Brain microvascular endothelial cell (primary cell): ENCODE measurements around the gene AATF.

Source experiments
- DNase-seq: peaks from one replicate; pipeline ENCODE4 v3.0.0-alpha.2; 2020
- H3K27ac ChIP-seq: fragments of 250-450 bp; sonication (Bioruptor Pico); 2 replicates; pipeline ENCODE4 v1.5.1; 2020; ENCODE audit warnings: mild to moderate bottlenecking, moderate library complexity
- H3K27me3 ChIP-seq: fragments of 250-450 bp; sonication (Bioruptor Pico); replicated peaks from 2 replicates; pipeline ENCODE4 v1.5.1; 2020; ENCODE audit warnings: mild to moderate bottlenecking
- H3K36me3 ChIP-seq: fragments of 250-450 bp; sonication (Bioruptor Pico); replicated peaks from 2 replicates; pipeline ENCODE4 v1.5.1; 2020; ENCODE audit warnings: mild to moderate bottlenecking
- H3K4me3 ChIP-seq: 2 replicates; pipeline ENCODE4 v1.5.1; 2011; ENCODE audit warnings: low read depth, mild to moderate bottlenecking, control low read depth, low read length, moderate library complexity
- in situ Hi-C: cut with HindIII; loops from 2 replicates; pipeline ENCODE4 v1.10.0; 2017; ENCODE audit warnings: low sequenced_read_pairs, low pct_ligation_motif_present
- TF ChIP-seq, protein P1 (sequence below): IDR thresholded peaks from 2 replicates; pipeline ENCODE4 v1.5.1; 2011; ENCODE audit warnings: low read depth, mild to moderate bottlenecking, moderate library complexity, low read length, control low read depth, inconsistent platforms; ENCODE audit errors: missing control alignments

AATF gene

DNA sequence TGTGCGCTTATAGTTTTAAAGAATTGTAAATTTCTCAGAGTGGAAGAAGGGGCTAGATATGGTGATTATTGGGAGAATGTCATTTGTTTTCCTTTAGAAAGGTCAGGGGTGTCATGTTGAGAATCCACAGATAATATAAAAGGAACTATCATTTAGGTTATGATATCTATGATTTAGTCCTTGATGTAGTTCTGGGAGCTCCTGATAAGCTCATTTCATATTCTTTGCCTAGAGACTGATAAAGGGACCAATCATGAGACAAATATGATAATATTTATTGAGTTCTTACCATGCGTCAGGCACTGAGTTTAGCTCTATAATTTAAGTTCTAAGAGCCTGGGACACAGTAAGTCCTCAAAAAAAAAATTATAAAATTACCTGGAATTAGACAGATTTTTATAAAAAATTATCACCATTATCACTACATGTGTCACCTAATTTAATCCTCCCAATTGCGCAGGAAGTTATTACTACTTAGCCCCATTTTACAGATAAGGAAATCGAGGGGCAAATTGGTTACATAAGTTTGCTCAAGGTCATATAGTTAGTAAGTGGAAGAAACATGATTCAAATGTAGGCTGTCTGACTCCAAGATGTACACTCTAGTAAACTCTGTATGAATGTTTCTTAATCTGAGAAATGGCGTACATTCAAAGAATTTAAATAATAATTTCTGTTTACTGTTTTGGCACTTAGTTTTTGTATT is 2.5 kb downstream of the AATF start:
- TF ChIP-seq, protein P1, sequence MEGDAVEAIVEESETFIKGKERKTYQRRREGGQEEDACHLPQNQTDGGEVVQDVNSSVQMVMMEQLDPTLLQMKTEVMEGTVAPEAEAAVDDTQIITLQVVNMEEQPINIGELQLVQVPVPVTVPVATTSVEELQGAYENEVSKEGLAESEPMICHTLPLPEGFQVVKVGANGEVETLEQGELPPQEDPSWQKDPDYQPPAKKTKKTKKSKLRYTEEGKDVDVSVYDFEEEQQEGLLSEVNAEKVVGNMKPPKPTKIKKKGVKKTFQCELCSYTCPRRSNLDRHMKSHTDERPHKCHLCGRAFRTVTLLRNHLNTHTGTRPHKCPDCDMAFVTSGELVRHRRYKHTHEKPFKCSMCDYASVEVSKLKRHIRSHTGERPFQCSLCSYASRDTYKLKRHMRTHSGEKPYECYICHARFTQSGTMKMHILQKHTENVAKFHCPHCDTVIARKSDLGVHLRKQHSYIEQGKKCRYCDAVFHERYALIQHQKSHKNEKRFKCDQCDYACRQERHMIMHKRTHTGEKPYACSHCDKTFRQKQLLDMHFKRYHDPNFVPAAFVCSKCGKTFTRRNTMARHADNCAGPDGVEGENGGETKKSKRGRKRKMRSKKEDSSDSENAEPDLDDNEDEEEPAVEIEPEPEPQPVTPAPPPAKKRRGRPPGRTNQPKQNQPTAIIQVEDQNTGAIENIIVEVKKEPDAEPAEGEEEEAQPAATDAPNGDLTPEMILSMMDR, result no peak
- Histone ChIP-seq H3K27me3 (peaks cover 18% of the 10 kb centered on the region), H3K27ac (no peak overlapping the region), H3K36me3 (peaks cover 29% of the 10 kb centered on the region), H3K4me3 (no peak overlapping the region)
- in situ Hi-C loops, result no loop called here
- DNase-seq, result no peak

DNA sequence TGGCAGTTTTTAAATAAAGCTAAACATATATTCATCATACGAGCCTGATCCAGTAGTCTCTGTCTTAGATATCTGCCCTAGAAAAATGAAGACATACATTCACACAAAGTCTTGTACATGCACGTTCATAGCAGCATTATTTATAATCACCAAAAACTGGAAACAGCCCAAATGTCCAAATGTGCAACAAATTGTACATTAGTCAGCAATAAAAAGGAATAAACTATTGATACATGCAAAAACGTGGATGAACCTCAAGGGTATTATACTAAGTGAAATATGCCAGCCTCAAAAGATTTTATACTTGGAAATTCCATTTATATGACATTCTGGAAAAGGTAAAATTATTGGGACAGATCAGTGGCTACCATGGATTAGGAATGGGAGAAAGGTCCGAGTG is 22.8 kb downstream of the AATF start:
- H3K27ac ChIP-seq, result no peak overlapping the region

DNA sequence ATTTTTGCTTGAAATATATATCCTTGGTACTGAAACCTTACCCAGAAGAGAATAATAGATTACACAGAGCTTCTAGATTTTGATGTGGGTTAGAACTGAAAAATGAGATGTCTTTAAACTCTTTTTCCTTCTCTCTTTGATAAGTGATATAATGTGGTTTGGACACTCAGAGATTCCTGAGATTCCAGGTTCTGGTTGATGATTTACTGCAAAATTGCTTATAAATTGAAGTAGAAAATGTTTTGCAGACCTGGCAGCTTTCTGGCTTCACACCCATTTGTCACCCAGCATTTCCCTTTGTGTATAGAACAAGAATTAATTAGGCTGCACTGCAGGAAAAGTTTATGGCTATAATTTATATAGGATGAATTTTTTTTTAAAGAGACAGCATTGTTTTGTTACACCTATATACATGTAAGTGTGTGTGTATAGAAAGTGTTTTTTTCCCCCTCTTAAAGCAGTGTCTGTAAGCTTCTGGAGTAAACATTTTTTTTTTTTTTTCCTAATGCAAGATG is 23.5 kb downstream of the AATF start:
- Histone ChIP-seq H3K4me3 (no peak overlapping the region), H3K27me3 (no peaks in the 10 kb centered on the region), H3K36me3 (no peaks in the 10 kb centered on the region), H3K27ac (no peak overlapping the region)
- in situ Hi-C loops, result no loop called here
- TF ChIP-seq, protein P1, result no peak
- DNase-seq, result no peak

More for the DNA sequence above, 22.8 kb downstream of the AATF start:
- no peak for DNase-seq
- TF ChIP-seq, protein P1, result no peak
- in situ Hi-C loops, result no loop called here
- Histone ChIP-seq H3K36me3 (no peaks in the 10 kb centered on the region), H3K27me3 (no peaks in the 10 kb centered on the region), H3K4me3 (no peak overlapping the region)

DNA sequence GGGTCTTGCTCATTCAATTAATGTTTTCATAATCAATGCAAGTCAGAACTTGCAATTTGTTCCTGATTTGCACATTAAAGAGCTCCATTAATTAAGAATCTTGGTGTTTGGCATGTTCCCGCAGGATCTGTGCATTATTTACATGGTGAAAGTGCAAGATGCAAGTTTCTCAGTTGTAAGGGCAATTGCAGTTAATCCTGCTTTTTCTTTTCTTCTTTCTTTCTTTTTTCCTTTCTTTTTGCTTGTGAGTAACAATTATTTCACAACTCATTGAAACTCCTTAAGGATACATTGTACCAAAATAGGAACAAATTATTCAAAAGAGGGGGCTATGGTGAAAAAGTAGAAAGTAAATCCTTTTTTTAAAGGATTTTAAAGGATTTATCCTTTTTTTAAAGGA is 24.2 kb downstream of the AATF start:
- no peaks in the 10 kb centered on the region for H3K27me3 ChIP-seq

DNA sequence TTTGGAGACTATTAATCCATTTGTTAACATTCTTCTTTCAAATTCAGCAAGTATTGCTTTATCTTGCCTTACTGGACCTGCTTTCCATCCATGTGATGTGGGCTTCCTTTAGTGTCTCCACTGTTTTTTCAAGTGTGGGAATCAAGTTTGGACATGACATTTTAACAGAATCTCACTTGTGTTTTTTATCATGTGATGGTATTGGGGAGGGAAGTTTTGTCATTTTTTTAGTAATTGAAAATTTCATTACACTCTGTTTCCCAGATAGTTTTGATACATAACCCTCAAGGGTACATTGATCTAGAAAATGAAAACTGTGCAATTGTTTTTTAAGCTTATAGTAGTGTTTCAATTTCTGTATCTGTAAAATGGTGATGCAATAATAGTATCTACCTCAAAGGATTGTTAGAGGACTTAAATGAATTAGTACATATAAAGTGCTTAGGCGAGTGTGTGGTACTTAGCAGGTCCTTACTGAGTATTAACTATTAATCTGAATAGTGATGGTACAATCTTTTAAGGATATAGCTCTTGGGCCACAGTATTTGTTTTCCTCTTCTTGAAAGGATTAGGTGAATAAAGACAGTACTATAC is 27.3 kb downstream of the AATF start:
- in situ Hi-C loops, result no loop called here
- no peak for DNase-seq
- H3K27me3 ChIP-seq, result no peaks in the 10 kb centered on the region
- H3K27ac ChIP-seq, result no peak overlapping the region
- H3K4me3 ChIP-seq, result no peak overlapping the region
- TF ChIP-seq, protein P1, result no peak
- H3K36me3 ChIP-seq, result no peaks in the 10 kb centered on the region

More for the DNA sequence above, 24.2 kb downstream of the AATF start:
- TF ChIP-seq, protein P1, result no peak
- no peak for DNase-seq
- no peak overlapping the region for H3K4me3 ChIP-seq
- no peak overlapping the region for H3K27ac ChIP-seq
- in situ Hi-C loops, result no loop called here
- no peaks in the 10 kb centered on the region for H3K36me3 ChIP-seq
